GM12874 (cell line): Measurements from ENCODE around the gene PLEKHB2.

ENCODE experiments used
- CTCF ChIP-seq: IDR thresholded peaks from 2 replicates; pipeline ENCODE4 v1.5.1; 2011; ENCODE audit warnings: low read depth, mild to moderate bottlenecking, control low read depth, low read length, moderate library complexity; ENCODE audit not compliant: insufficient read depth

PLEKHB2 gene

GRCh38 chr2:131064589-131065512 is 40.3 kb upstream of the PLEKHB2 start:
- no peak for TF ChIP-seq CTCF

GRCh38 chr2:131067465-131068125 is 37.5 kb upstream of the PLEKHB2 start:
- TF ChIP-seq CTCF, result no peak

GRCh38 chr2:131076707-131077106 is 28.4 kb upstream of the PLEKHB2 start:
- no peak for TF ChIP-seq CTCF

- no peak for TF ChIP-seq CTCF
Measured at GRCh38 chr2:131077182-131077846, 27.8 kb upstream of the PLEKHB2 start.

- TF ChIP-seq CTCF, result no peak
Measured at GRCh38 chr2:131077966-131078365, 27.2 kb upstream of the PLEKHB2 start.

- TF ChIP-seq CTCF, result no peak
Measured at GRCh38 chr2:131081190-131081589, 23.9 kb upstream of the PLEKHB2 start.

GRCh38 chr2:131085646-131086045 is 19.5 kb upstream of the PLEKHB2 start:
- no peak for TF ChIP-seq CTCF
